Measurements from ENCODE around the gene LRIT3. TPM values are rescaled to one million over a fixed set of nuclear protein-coding genes. Genes with fewer than 3 reads are reported as not detected.

Gene LRIT3
- 0.11 TPM in 1 of 2 replicates, not detected in the other for total RNA-seq (2014; rRNA removed; shearing (Covaris generic))
- not detected in 2 replicates for polyA plus RNA-seq (2016; fragmentation: Nextera tagmentation; extraction: Ambion mirVana)

- no peaks in the 10 kb centered on the region for H3K79me2 ChIP-seq (ENCODE audit: insufficient read depth)
- no peak within 1 kb of the TSS for H3K4me3 ChIP-seq
- H3K36me3 ChIP-seq (ENCODE audit: low read depth) = no peaks in the 10 kb centered on the region
- H3K27me3 ChIP-seq (replicated peaks; ENCODE audit: insufficient read depth) = no peaks in the 10 kb centered on the region
- WGBS, 2 experiments (ENCODE audit: low coverage in 1 of 2, low lambda C conversion rate in 2 of 2, missing lambda C conversion rate in 2 of 2) = 82 to 83% methylated on average over 5 of the region's 5 CpGs
- H3K9ac ChIP-seq = no peak within 1 kb of the TSS
- no peaks in the 10 kb centered on the region for H3F3A ChIP-seq (ENCODE audit: insufficient read depth)
- no peaks in the 10 kb centered on the region for H3K4me1 ChIP-seq (ENCODE audit: insufficient read depth)
- no peak within 1 kb of the TSS for H2AFZ ChIP-seq
- no peaks in the 10 kb centered on the region for H4K20me1 ChIP-seq (ENCODE audit: insufficient read depth)
- in situ Hi-C loops (cut with MboI) = no loop called here
- DNase-seq = no peak
- no peaks in the 10 kb centered on the region for H3K9me3 ChIP-seq (ENCODE audit: low read depth)
- H3K27ac ChIP-seq = no peak within 1 kb of the TSS
- H3K4me2 ChIP-seq (ENCODE audit: unreplicated experiment) = no peak within 1 kb of the TSS
- TF ChIP-seq EZH2phosphoT487 (IDR thresholded peaks at IDR 0.05; ENCODE audit: insufficient read depth, low read depth) (no peak), EZH2 (IDR thresholded peaks at IDR 0.05; ENCODE audit: insufficient read depth, poor library complexity, severe bottlenecking) (no peak)
- no peaks in the 10 kb centered on the region for H3K9me2 ChIP-seq (ENCODE audit: insufficient read depth)
Measured at GRCh38 chr4:109847896-109848442, at the start of gene LRIT3. LRIT3 (plus strand) TSS chr4:109848107; CDS start chr4:109848202, 95 bp downstream.

- TF ChIP-seq EZH2 (IDR thresholded peaks at IDR 0.05; ENCODE audit: insufficient read depth, poor library complexity, severe bottlenecking) (no peak), EZH2phosphoT487 (IDR thresholded peaks at IDR 0.05; ENCODE audit: insufficient read depth, low read depth) (no peak)
- H3K9me3 ChIP-seq (ENCODE audit: low read depth) = no peaks in the 10 kb centered on the region
- H3K4me3 ChIP-seq = no peak overlapping the region
- H3K79me2 ChIP-seq (ENCODE audit: insufficient read depth) = no peaks in the 10 kb centered on the region
- H3K9me2 ChIP-seq (ENCODE audit: insufficient read depth) = no peaks in the 10 kb centered on the region
- no peak overlapping the region for H3K4me2 ChIP-seq (ENCODE audit: unreplicated experiment)
- no peaks in the 10 kb centered on the region for H4K20me1 ChIP-seq (ENCODE audit: insufficient read depth)
- H3K36me3 ChIP-seq (ENCODE audit: low read depth) = no peaks in the 10 kb centered on the region
- H3K27ac ChIP-seq = no peak overlapping the region
- H2AFZ ChIP-seq = no peak overlapping the region
- no peak for DNase-seq
- peaks cover 6% of the 10 kb centered on the region; the same call in 1 of the 2 replicates for H3K4me1 ChIP-seq (ENCODE audit: insufficient read depth)
- in situ Hi-C loops (cut with MboI) = no loop called here
- no peaks in the 10 kb centered on the region for H3F3A ChIP-seq (ENCODE audit: insufficient read depth)
- no peak overlapping the region for H3K9ac ChIP-seq
- H3K27me3 ChIP-seq (replicated peaks; ENCODE audit: insufficient read depth) = no peaks in the 10 kb centered on the region
Measured at GRCh38 chr4:109798866-109799265, 49.0 kb upstream of the LRIT3 start.

GRCh38 chr4:109801099-109801789 lies 46.7 kb upstream of the LRIT3 start:
- Histone ChIP-seq H2AFZ (0 out of 2 replicates have a peak overlapping the region, but pooled peaks have one; percentile 6), H3K4me2 (ENCODE audit: unreplicated experiment) (no peak overlapping the region), H3K4me1 (ENCODE audit: insufficient read depth) (peaks cover 6% of the 10 kb centered on the region; the same call in 1 of the 2 replicates), H3K4me3 (no peak overlapping the region), H3K79me2 (ENCODE audit: insufficient read depth) (no peaks in the 10 kb centered on the region), H3K9ac (no peak overlapping the region), H3K27ac (no peak overlapping the region), H3K36me3 (ENCODE audit: low read depth) (no peaks in the 10 kb centered on the region), H3K27me3 (replicated peaks; ENCODE audit: insufficient read depth) (no peaks in the 10 kb centered on the region), H3F3A (ENCODE audit: insufficient read depth) (no peaks in the 10 kb centered on the region), H4K20me1 (ENCODE audit: insufficient read depth) (no peaks in the 10 kb centered on the region), H3K9me3 (ENCODE audit: low read depth) (no peaks in the 10 kb centered on the region), H3K9me2 (ENCODE audit: insufficient read depth) (no peaks in the 10 kb centered on the region)
- in situ Hi-C loops (cut with MboI) = loop anchor here (25.0 kb wide), 1 partner anchor 964 kb away; no protein-coding TSS in a partner anchor
- TF ChIP-seq EZH2 (IDR thresholded peaks at IDR 0.05; ENCODE audit: insufficient read depth, poor library complexity, severe bottlenecking) (no peak), EZH2phosphoT487 (IDR thresholded peaks at IDR 0.05; ENCODE audit: insufficient read depth, low read depth) (no peak)
- 53 to 58% methylated on average over 4 of the region's 4 CpGs for WGBS, 2 experiments (ENCODE audit: low coverage in 1 of 2, low lambda C conversion rate in 2 of 2, missing lambda C conversion rate in 2 of 2)
- DNase-seq = no peak

GRCh38 chr4:109801895-109802319 lies 46.0 kb upstream of the LRIT3 start, which contains the start of gene CFI:
CFI (minus strand) TSS chr4:109801999; CDS start chr4:109801971, 28 bp downstream.
- Histone ChIP-seq H3K4me2 (ENCODE audit: unreplicated experiment) (no peak within 1 kb of the TSS), H4K20me1 (ENCODE audit: insufficient read depth) (no peaks in the 10 kb centered on the region), H3K27ac (no peak within 1 kb of the TSS), H3K36me3 (ENCODE audit: low read depth) (no peaks in the 10 kb centered on the region), H3K79me2 (ENCODE audit: insufficient read depth) (no peaks in the 10 kb centered on the region), H3K27me3 (replicated peaks; ENCODE audit: insufficient read depth) (no peaks in the 10 kb centered on the region), H3K9me2 (ENCODE audit: insufficient read depth) (no peaks in the 10 kb centered on the region), H3K4me1 (ENCODE audit: insufficient read depth) (peaks cover 6% of the 10 kb centered on the region; the same call in 1 of the 2 replicates), H3K9ac (no peak within 1 kb of the TSS), H2AFZ (peak within 1 kb of the TSS; percentile 6), H3K9me3 (ENCODE audit: low read depth) (no peaks in the 10 kb centered on the region), H3F3A (ENCODE audit: insufficient read depth) (no peaks in the 10 kb centered on the region), H3K4me3 (no peak within 1 kb of the TSS)
- TF ChIP-seq EZH2 (IDR thresholded peaks at IDR 0.05; ENCODE audit: insufficient read depth, poor library complexity, severe bottlenecking) (no peak), EZH2phosphoT487 (IDR thresholded peaks at IDR 0.05; ENCODE audit: insufficient read depth, low read depth) (no peak)
- peak; percentile 65 for DNase-seq
- WGBS, 2 experiments (ENCODE audit: low coverage in 1 of 2, low lambda C conversion rate in 2 of 2, missing lambda C conversion rate in 2 of 2) = 52 to 54% methylated on average over 2 of the region's 2 CpGs
- in situ Hi-C loops (cut with MboI) = loop anchor here (25.0 kb wide), 1 partner anchor 965 kb away; no protein-coding TSS in a partner anchor

Data from GM23248 (cell line).